Small intestine (tissue), 16 donors: Measurements from ENCODE around the gene ZNF580. TPM values are rescaled to one million over a fixed set of nuclear protein-coding genes. Genes with fewer than 3 reads are reported as not detected.
A peak's percentile ranks its signal among the peaks of the same experiment; 100 is the strongest.

ENCODE experiments used
- DNase-seq, 2 donors: peaks; one replicate each; pipeline versions ENCODE4 v3.0.0 to v3.0.0-alpha.2; 2013
- FAIRE-seq: peaks from 2 replicates; lab custom pipeline; 2012; peaks lifted over from hg19 to GRCh38; lab: Jason Lieb, UNC
- H3K27ac ChIP-seq, 3 donors: one replicate each; pipeline ENCODE4 v1.5.1; 2013; ENCODE audit warnings: low read length in 2 of 3, mild to moderate bottlenecking in 2 of 3, control low read depth in 1 of 3, inconsistent platforms in 1 of 3, low read depth in 1 of 3, moderate library complexity in 1 of 3
- H3K27me3 ChIP-seq, 3 donors: one replicate each; pipeline ENCODE4 v1.6.1; 2013; ENCODE audit warnings: low read length in 3 of 3, inconsistent platforms in 1 of 3; ENCODE audit not compliant: control insufficient read depth in 3 of 3, insufficient read depth in 3 of 3
- H3K36me3 ChIP-seq, 3 donors: one replicate each; pipeline ENCODE4 v1.6.1; 2013; ENCODE audit warnings: low read length in 3 of 3, inconsistent platforms in 1 of 3, low read depth in 1 of 3, mild to moderate bottlenecking in 1 of 3, moderate library complexity in 1 of 3; ENCODE audit not compliant: control insufficient read depth in 3 of 3, insufficient read depth in 2 of 3
- H3K4me1 ChIP-seq, 3 donors: one replicate each; pipeline ENCODE4 v1.6.1; 2013; ENCODE audit warnings: low read length in 2 of 3, inconsistent platforms in 1 of 3, low read depth in 1 of 3, mild to moderate bottlenecking in 1 of 3, moderate library complexity in 1 of 3; ENCODE audit not compliant: control insufficient read depth in 3 of 3, insufficient read depth in 2 of 3
- H3K4me3 ChIP-seq, 3 donors: one replicate each; pipeline ENCODE4 v1.5.1; 2013; ENCODE audit warnings: low read length in 3 of 3, control low read depth in 1 of 3, inconsistent platforms in 1 of 3, low read depth in 1 of 3, mild to moderate bottlenecking in 1 of 3, moderate library complexity in 1 of 3
- H3K9me3 ChIP-seq, 2 donors: one replicate each; pipeline ENCODE4 v1.6.1; 2013; ENCODE audit warnings: low read depth in 1 of 2, low read length in 1 of 2; ENCODE audit not compliant: control insufficient read depth in 2 of 2, insufficient read depth in 1 of 2
- WGBS, 3 donors: extraction: QIAGEN DNeasy Blood & Tissue Kit; methylation state at CpG; one replicate each; pipeline ENCODE4 v1.1.7; 2013; 5-methylcytosine and 5-hydroxymethylcytosine counted together
- long read RNA-seq, 10 donors: transcript quantifications; one replicate each; lab custom pipeline, GENCODE V29; 2026
- polyA plus RNA-seq, 4 donors: library from polyadenylated mRNA; stranded (reverse) in 3 of 4; unstranded in 1 of 4; fragments of 200-250 nt in 3 of 4; fragments of 120-200 nt in 1 of 4; gene quantifications; one replicate each; pipeline versions ENCODE4 v1.2.1 to v1.2.3, GENCODE V29; 2013
- donor health status: healthy with polysubstance abuse.
- donor health status: control.
- donor health status: control.
- donor health status: Bipolar disorder and iron deficiency.
- donor health status: healthy.

ZNF580 gene, protein sequence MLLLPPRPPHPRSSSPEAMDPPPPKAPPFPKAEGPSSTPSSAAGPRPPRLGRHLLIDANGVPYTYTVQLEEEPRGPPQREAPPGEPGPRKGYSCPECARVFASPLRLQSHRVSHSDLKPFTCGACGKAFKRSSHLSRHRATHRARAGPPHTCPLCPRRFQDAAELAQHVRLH
- polyA plus RNA-seq: 10 to 100 TPM in 3 of 4 donors, 1 to 10 TPM in 1; 8.3 to 28.5 (median 16.6) TPM
- long read RNA-seq, donor 1, transcript ZNF580-202 (1 exons, 1,707 nt): minor isoform, 17 of 53 reads
- long read RNA-seq, donor 1, transcript ZNF580-201 (2 exons, 1,261 nt): major isoform, 31 of 53 reads
- long read RNA-seq, donor 1, partial matches to known transcripts: 5 of 53 reads
- long read RNA-seq, donor 1, other reads (novel, unspliced or antisense): 0 of 53 reads
- long read RNA-seq, donor 2, partial matches to known transcripts: 0 of 6 reads
- long read RNA-seq, donor 2, other reads (novel, unspliced or antisense): 0 of 6 reads
- long read RNA-seq, donor 3, transcript ZNF580-201 (2 exons, 1,261 nt): major isoform, 14 of 19 reads
- long read RNA-seq, donor 3, partial matches to known transcripts: 0 of 19 reads
- long read RNA-seq, donor 3, other reads (novel, unspliced or antisense): 0 of 19 reads
- long read RNA-seq, donor 4, partial matches to known transcripts: 0 of 1 reads
- long read RNA-seq, donor 4, other reads (novel, unspliced or antisense): 0 of 1 reads
- long read RNA-seq, donor 5, transcript ZNF580-202 (1 exons, 1,707 nt): major isoform, 8 of 10 reads
- long read RNA-seq, donor 5, partial matches to known transcripts: 0 of 10 reads
- long read RNA-seq, donor 5, other reads (novel, unspliced or antisense): 0 of 10 reads
- long read RNA-seq, donor 6, transcript ZNF580-201 (2 exons, 1,261 nt): major isoform, 12 of 21 reads
- long read RNA-seq, donor 6, transcript ZNF580-202 (1 exons, 1,707 nt): minor isoform, 9 of 21 reads
- long read RNA-seq, donor 6, partial matches to known transcripts: 0 of 21 reads
- long read RNA-seq, donor 6, other reads (novel, unspliced or antisense): 0 of 21 reads
- long read RNA-seq, donor 7, transcript ZNF580-202 (1 exons, 1,707 nt): minor isoform, 16 of 39 reads
- long read RNA-seq, donor 7, transcript ZNF580-201 (2 exons, 1,261 nt): major isoform, 23 of 39 reads
- long read RNA-seq, donor 7, partial matches to known transcripts: 0 of 39 reads
- long read RNA-seq, donor 7, other reads (novel, unspliced or antisense): 0 of 39 reads
- long read RNA-seq, donor 8, partial matches to known transcripts: 0 of 3 reads
- long read RNA-seq, donor 8, other reads (novel, unspliced or antisense): 0 of 3 reads
- long read RNA-seq, donor 9, partial matches to known transcripts: 0 of 4 reads
- long read RNA-seq, donor 9, other reads (novel, unspliced or antisense): 0 of 4 reads
- long read RNA-seq, donor 10, transcript ZNF580-202 (1 exons, 1,707 nt): minor isoform, 11 of 39 reads
- long read RNA-seq, donor 10, transcript ZNF580-201 (2 exons, 1,261 nt): major isoform, 26 of 39 reads
- long read RNA-seq, donor 10, partial matches to known transcripts: 0 of 39 reads
- long read RNA-seq, donor 10, other reads (novel, unspliced or antisense): 0 of 39 reads

GRCh38 chr19:55640577-55641425 lies at the start of gene ZNF580:
Gene ZNF580 (plus strand): TSS chr19:55641002. CDS start chr19:55642509, 1,507 bp downstream.
- Histone ChIP-seq H3K4me3 (peak within 1 kb of the TSS; percentile 76 to 98 (median 81)), H3K27me3 (no peaks in the 10 kb centered on the region), H3K36me3 (peaks cover 0 to 32% (median 2%) of the 10 kb centered on the region in 3 donors), H3K9me3 (no peaks in the 10 kb centered on the region), H3K4me1 (peaks cover 8 to 28% (median 15%) of the 10 kb centered on the region in 3 donors), H3K27ac (peak within 1 kb of the TSS; percentile 65 to 89 (median 76))
- no peak for FAIRE-seq
- DNase-seq: peak; percentile 47 to 84
- WGBS, 3 donors: 1% methylated on average over 65 to 89 of the region's 89 CpGs

DNA sequence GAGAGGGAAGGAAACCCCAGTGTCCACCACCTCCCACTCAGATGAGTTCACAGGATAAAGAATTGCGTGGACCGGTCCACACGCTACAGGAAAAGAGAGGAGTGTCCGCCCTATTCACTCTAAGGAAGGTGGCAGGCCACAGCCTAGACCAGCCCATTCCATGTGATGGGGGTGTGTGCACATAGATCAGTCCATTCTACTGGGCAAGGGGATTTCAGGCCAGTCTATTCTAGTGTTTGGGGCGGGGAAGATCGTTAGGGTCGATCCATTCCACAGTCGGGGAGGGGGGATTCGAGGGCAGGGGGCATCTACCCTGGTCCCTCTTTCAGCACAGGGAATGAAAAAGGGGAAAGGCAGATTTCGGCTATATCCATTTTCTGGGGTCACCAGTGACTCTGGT lies 49.2 kb upstream of the ZNF580 start:
- DNase-seq (no peak), FAIRE-seq (no peak)
- Histone ChIP-seq H3K4me1 (peaks cover 0 to 8% (median 0%) of the 10 kb centered on the region in 3 donors), H3K36me3 (peaks cover 3 to 42% (median 4%) of the 10 kb centered on the region in 3 donors), H3K27me3 (no peaks in the 10 kb centered on the region), H3K9me3 (no peaks in the 10 kb centered on the region), H3K4me3 (no peak overlapping the region), H3K27ac (no peak overlapping the region)
- 84 to 89% (median 86%) methylated on average over 10 of the region's 10 CpGs for WGBS, 3 donors

- 90 to 98% (median 98%) methylated on average over 44 to 73 of the region's 73 CpGs for WGBS, 3 donors
- no peak for DNase-seq
- peaks cover 0 to under 1% (median 0%) of the 10 kb centered on the region in 3 donors for H3K4me1 ChIP-seq
- H3K27ac ChIP-seq: no peak overlapping the region
- H3K9me3 ChIP-seq: no peaks in the 10 kb centered on the region
- no peak for FAIRE-seq
- H3K36me3 ChIP-seq: peaks cover 3 to 50% (median 6%) of the 10 kb centered on the region in 3 donors
- H3K27me3 ChIP-seq: no peaks in the 10 kb centered on the region
- no peak overlapping the region for H3K4me3 ChIP-seq
Observed at GRCh38 chr19:55592391-55593090, 48.3 kb upstream of the ZNF580 start.

DNA sequence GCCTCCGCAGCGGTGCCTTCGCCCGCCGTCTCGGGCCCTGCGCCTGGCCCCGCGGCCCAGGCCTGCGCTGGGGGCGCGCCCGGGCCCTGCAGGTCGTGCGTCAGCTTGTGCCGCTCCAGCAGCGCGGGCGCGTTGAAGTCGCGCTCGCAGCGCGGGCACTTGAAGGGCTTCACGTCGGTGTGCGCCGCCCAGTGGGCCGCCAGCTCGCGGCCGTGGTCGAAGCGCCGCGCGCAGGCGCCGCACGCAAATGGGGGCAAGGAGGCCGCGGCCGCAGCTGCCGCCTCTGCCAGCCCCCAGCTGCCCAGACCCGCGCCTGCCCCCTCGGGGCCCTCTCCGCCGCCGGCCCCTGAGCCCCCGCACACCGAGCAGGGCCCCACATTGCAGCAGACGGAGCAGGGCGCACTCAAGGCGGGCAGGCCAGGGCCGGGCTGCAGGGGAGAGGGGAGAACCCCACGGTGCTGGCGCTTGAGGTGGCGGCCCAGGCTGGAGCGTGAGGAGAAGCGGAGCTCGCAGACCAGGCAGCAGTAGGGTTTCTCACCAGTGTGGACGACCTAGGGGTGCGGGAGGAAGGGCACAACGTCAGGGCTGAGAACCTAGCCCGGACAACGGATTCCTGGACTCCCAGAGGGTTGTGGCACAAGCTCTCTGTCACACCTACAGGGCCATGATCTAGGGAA lies 47.6 kb upstream of the ZNF580 start:
- no peak for FAIRE-seq
- Histone ChIP-seq H3K4me1 (no peaks in the 10 kb centered on the region), H3K4me3 (no peak overlapping the region), H3K36me3 (peaks cover 3 to 57% (median 6%) of the 10 kb centered on the region in 3 donors), H3K9me3 (no peaks in the 10 kb centered on the region), H3K27me3 (no peaks in the 10 kb centered on the region), H3K27ac (no peak overlapping the region)
- no peak for DNase-seq
- WGBS, 3 donors: 89 to 96% (median 94%) methylated on average over 53 to 68 of the region's 68 CpGs

DNA sequence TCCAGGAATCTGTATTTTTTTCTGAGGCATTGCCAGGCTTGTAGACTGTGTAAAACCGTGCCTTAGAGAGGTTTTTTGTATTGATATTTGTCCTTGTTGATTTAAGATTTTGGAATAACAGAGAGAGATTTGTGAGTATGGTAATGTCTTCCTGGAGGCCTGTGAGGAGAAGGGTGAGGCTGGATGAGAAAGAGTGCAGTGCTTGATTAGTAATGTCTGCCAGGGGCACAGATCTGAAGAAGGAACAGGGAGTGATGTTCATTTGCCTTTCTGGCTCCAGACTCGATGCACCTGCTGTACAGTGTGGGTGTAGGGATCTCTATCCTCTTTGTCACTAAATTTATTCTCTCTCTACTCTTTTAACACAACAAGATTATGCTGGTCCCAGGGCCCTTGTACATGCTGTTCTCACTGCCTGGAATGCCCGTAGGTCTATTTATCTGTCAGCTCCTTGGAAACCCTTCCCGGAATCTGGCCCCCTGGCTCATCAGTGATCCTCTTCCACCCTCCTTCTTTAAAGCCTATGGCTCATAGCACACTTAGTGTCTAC lies 45.7 kb upstream of the ZNF580 start:
- Histone ChIP-seq H3K9me3 (no peaks in the 10 kb centered on the region), H3K36me3 (peaks cover 3 to 57% (median 6%) of the 10 kb centered on the region in 3 donors), H3K27me3 (no peaks in the 10 kb centered on the region), H3K4me1 (no peaks in the 10 kb centered on the region), H3K27ac (no peak overlapping the region), H3K4me3 (no peak overlapping the region)
- 88 to 93% (median 92%) methylated on average over 4 of the region's 4 CpGs for WGBS, 3 donors
- DNase-seq (no peak), FAIRE-seq (no peak)

- Histone ChIP-seq H3K36me3 (peaks cover 3 to 54% (median 6%) of the 10 kb centered on the region in 3 donors), H3K9me3 (no peaks in the 10 kb centered on the region), H3K27me3 (no peaks in the 10 kb centered on the region), H3K27ac (no peak overlapping the region), H3K4me1 (peaks cover 0 to 5% (median 0%) of the 10 kb centered on the region in 3 donors), H3K4me3 (no peak overlapping the region)
- 96 to 100% (median 98%) methylated on average over 3 of the region's 3 CpGs for WGBS, 3 donors
- DNase-seq (no peak), FAIRE-seq (no peak)
Observed at GRCh38 chr19:55596304-55596703, 44.5 kb upstream of the ZNF580 start.
